Jurkat, Clone E6-1 (cell line): ENCODE results near the gene SIRT7.

ENCODE experiments used
- DNase-seq: peaks from one replicate; pipeline ENCODE4 v3.0.0-alpha.2; 2011; ENCODE audit warnings: low read depth, low spot score
- H3K4me3 ChIP-seq: 2 replicates; pipeline ENCODE4 v1.5.1; 2011; ENCODE audit warnings: mild to moderate bottlenecking, low read length, control low read depth, moderate library complexity

The SIRT7 gene

DNA sequence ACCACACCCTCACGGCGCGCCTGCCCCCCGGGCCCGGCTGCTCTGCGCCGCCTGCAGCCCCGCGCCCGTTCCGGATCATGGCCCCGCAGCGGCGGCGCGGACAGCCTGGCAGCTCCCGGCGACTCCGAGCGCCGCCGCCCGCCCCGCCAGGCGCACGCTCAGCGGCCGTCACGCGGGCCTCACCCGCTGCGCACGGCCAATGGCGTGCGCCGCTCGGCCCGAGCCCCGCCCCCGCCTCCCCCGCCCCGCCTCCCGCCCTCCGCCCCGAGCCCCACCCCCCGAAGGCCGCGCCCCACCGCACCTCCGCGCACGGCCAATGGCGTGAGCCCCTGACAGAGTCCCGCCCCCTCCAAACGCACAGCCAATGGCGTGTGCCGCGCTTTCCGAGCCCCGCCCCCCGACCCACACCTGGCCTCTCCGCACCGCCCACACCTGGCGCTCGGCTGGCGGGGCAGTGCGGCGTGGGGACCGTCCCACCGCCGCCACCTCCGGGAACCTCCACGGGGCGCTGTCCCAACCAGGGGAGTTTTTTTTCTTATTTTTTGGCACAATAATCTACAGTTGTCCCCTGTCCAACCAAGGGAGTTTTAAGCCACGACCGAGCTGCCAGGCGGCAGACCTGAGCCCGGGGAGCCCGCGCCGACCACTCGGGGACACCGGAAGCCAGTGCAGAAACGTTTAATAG is 6.6 kb downstream of the SIRT7 start, which contains the start of gene PCYT2:
TSS of gene PCYT2 (minus strand) at position 123 of the 685 bp plus-strand sequence. CDS start at position 79, 44 bp downstream.
- peak; percentile 76 for DNase-seq
- peak within 1 kb of the TSS; percentile 71 for H3K4me3 ChIP-seq

DNA sequence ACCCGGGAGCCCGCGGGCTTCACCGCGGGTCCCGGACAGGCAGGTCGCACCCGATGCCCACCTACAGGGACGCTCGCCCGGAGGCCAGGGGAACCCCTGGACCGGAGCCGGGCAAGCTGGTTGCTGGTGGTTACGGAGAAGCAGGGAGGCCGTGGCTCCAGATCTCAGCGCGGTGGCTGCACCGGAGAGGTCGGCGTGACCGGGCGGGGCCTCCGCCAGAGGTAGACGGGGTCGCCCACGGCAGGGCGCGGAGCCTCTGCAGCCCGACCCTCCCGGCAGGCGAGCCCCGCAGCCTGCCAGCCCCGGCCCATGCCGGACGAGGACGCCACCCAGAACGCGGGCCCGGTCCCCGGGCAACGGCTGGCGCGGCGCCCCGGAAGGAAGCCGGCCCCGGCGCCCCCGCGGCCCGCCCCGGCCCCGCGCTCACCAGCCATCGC is 7.1 kb downstream of the SIRT7 start:
- no peak for DNase-seq
- peak overlapping the region; percentile 71 for H3K4me3 ChIP-seq

DNA sequence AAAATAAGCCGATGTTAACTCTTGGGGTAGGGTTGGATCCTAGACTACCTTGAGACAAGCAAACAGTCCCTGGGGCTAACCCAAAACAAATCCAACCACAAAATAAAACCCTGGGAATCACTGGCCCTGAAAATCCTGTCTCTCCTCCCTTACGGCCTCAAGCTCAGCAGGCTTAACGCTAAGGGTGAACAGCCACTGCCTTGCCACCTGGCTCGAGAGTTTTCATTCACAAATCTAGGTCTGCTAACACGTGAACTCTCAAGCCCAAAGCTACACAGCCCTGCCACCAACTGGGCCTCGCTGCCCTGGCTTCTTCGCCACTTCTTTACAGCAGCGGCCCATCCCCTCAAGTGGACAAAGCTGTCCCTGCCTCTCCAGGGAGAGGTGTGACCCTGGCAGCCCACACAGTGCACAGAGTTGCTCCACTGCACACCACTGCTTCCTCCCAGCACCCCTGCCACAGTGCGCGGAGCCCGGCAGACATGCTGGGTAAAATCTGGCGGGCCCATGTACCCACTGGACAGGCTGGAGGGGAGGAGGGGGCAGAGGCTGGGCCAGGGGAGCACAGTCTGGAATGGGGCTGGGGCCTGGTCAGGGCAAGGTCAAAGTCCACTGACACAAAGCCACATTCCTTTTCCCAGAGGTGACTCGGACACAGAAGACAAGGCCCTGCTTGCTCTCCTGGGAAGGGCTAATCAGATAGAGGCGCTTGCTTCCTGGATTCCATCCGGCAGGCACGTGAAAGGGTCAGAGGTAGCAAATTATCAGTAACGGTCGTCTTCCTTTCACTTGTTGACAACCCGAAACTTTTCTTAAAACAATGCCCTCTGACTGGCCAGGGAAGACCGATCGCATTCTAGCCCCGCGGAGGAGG is 7.8 kb downstream of the SIRT7 start:
- no peak for DNase-seq

DNA sequence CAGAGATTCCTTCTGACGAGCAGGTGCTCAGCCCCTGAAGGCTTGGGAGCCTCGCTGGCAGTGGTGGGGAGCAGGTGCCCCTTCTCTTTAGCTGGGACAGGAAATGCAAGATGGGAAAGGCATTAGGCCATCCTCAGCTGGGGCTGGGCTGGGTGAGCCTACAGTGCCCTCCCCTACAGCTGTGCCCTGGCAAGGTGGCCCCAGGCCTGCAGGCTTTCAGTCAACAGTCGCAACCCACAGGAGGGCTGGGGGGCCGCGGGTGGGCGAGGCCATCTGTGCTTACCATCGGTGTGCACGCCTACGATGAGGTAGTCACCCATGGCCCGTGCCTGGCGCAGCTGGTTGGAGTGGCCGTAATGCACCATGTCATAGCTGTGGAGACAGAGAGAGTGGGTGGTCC is 8.7 kb downstream of the SIRT7 start:
- H3K4me3 ChIP-seq = no peak overlapping the region
- DNase-seq = no peak

More for the DNA sequence above, 7.8 kb downstream of the SIRT7 start:
- peak overlapping the region; percentile 71 for H3K4me3 ChIP-seq

DNA sequence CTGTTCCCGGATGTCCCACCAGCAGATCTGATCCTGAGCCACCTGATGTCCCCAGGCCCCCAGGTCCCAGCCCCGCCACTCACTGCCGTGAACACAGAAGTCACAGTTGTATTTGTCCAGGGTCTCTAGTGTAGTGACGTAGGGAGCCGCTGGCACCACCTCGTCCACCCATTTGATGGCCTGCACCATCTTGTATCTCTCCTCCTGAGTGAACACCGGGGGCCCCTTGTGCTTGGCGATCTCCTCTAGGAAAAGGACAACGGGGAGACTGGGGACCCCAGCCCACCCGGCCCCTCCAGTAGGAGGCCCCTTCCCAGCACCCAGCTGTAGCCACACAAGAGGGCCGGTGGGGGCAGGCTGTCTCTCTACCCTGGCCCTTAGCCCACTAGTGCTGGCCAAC is 9.2 kb downstream of the SIRT7 start:
- DNase-seq = no peak
- no peak overlapping the region for H3K4me3 ChIP-seq

DNA sequence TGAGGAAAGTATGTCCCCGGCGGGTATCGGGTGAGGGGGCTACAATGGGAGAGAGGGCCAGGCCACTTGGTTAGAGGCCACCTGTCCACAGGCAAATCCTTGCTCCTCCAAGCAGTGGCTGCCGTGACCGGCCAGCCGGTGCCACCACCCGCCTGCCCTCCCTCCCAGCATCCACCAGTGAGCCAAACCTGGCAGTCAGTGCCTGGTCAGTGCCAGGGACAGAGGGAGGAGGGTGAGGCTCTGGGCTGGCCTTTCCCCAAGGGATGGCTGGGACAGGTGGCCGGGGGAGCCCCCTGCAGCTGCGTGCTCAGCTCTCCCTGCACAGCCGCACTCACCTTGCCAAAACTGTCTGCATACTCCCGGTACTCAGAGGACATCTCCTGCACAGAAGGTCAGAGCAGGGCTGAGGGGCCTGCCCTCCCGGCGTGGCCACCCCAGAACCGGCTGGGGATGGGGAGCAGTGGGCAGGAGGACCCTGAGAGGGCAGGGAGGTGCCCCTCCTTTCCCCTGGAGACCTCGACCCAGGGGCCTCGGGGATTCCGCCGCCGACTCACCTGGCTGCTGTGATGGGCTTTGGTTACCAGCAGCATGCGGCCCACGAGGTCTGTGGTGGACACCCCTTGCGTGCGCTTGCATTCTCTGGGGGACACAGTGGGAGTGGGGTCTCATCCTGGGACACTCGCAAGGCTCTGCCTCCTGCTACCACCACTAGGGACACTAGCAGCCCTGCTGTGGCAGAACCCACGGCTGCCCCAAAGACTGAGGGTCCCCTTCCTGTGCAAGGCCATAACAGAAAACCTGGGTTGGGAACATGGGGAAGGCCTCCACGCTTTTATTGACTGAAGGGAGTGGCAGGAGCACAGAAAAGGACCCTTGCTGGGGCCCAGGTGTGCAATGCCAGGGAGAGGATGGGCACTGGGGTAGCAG is 10.5 kb downstream of the SIRT7 start:
- no peak for DNase-seq

DNA sequence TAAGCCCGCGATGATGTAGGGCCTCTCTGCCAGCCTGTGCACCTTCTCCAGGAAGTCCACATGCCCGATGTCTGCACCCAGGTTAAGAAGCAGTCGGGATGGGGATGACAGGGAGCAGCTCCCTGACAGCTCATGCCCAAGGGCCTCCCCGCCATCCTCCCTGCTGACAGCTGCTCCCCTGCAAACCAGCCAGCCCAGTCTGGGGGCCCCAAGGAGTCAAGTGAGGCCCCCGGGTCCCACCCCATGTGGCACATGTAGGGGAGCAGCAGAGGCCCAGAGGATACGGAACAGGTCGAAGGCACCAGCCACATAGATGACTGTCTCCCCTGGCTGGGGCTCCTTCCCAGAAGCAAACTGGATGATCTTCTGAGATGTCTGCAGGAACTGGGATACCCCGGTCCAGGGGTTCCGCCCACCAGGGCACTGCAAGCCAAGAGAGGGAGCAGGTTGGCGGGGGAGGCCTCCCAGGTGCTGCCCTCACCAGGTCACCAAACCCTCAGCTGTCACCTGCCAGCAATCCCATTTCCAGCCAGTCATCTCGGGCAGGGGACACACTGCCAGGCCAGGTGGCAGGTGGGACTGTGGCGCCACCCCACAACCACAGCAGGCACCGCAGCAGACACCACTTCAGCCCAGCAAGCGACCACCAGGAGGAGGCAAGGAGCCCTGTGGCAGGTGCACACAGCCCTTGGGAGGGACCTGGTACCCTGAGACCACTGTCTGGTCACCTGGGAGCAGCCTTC is 11.3 kb downstream of the SIRT7 start:
- H3K4me3 ChIP-seq = no peak overlapping the region
- no peak for DNase-seq

More for the DNA sequence above, 10.5 kb downstream of the SIRT7 start:
- no peak overlapping the region for H3K4me3 ChIP-seq

DNA sequence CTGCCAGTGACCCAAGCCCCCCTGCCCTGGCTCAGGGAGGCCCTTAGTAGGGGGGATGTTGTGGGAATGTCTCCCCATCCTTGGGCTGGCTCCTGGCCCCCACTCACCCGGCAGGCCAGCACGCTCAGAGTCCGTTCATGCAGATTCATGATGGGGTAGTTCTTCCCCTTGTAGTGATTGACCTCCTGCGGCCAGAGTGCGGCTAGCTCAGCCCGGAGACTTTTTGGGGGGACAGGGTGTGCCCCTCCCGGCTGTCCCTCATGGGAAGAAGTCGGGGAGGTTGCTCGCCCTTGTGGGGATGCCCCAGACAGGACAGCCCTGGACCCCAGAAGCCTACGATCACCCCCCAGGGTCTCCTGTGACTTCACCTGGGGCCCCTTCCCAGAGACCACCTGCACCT is 12.0 kb downstream of the SIRT7 start:
- DNase-seq = no peak
- H3K4me3 ChIP-seq = no peak overlapping the region

DNA sequence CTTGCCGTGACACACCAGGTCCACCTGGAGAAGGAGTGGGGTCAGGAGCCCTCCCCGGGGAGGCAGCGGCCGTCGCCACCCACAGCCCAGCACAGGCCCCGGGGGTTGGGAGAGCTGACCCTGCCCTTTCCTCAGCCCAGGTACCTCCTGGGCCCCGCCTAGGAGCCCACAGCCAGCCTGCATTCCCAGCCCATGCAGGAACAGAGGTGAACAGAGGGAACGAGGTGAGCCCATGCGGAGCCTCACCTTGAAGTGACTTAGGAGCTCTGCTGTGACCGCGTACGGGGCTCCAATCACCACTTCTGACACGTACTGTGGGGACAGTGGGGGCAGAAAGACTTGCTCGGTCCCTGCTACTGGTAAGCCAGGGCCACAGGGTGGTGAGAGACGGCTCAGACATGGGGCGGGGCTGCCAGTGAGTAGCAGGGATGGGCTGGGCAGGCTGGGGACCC is 12.5 kb downstream of the SIRT7 start:
- no peak overlapping the region for H3K4me3 ChIP-seq
- DNase-seq = no peak

DNA sequence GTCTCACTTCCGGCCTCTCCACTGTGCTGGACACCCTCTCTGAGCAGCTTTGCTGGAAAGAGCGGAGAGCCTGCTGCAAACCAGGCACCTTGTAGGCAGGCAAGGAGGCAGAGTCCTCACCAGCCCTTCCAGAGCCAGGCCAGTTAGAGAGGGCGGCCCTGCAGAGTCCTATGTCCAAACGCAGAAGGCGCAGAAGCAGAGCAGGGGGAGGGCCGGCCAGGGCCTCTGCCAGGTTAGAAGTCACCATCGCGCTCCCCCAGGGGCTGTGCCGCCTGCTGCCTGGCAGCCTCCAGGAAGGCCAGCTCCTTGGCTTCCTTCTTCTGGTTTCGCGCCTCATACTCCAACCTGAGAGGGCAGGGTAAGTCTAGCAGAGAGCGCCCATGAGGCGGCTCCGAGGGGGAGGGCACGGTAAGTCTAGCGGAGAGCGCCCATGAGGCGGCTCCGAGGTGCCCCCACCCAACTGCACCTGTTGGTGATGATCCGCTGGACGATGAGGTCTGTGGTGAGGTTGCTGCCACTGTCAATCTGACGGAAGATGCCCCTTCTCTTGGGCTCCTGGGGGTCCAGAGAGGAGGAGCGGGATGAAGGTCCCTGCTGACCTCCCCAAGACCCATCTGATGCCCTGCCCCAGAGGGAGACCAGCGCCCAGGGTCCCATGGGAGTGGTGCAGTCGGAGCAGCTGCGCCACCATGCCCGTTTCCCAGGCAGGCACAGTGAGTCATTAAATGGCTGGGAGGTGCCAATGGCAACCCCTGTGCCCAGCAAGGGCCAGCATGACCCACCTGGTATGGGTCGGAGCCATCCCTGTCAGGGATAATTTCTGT is 13.2 kb downstream of the SIRT7 start:
- DNase-seq = no peak
- H3K4me3 ChIP-seq = no peak overlapping the region

DNA sequence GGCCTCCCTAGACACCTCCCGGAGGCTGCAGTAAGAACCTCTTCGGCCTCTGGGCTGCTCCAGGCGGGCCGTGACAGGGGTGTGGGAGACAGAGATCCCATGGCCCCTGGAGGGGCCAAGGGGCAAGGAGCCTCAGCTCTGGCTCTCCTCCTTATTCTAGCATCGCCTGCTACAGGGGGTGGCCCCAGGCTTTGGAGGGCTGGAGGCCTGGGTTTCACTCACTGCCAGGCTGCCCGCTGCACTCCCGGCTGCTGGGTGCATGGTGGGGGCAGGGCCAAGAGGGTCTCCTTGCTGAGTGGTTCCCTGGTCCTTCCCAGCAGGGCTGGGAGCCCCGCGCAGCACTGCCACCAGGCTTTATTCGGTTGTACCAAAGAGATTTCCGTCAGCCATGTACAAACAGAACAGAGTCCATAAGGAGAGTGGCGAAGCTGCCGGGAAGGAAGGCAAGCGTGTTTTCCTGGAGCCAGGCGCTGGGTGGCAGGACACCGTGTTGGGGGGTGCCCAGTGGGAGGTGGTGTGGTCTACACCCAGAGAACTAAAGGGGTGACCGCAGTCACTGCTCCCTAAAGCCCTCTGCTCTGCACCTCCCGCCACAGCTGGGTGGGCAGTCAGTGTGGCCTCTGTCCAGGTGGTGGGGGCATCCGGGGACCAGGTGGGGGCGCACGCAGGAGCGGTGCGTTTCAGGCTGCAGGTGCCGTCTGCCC is 13.9 kb downstream of the SIRT7 start:
- no peak for DNase-seq
- no peak overlapping the region for H3K4me3 ChIP-seq

DNA sequence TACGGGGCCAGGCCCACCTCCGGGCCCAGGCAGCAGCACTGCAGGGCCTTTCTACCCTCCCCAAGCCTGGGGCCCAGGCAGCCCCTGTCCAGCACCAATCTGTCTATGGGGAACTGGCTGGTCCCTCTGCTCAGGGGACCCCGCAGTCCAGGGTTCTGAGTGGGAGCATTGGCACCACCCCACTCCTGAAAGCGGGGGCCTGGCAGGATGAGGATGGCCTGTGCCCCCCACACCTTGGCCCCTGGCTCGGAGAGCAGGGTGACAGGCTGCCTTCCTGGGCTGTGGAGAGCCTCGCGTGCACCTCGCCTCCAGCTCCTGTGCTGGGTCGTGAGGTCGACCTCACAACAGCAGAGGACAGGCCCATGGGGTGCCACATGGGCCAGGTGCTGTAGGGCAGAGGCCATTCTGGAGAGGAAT is 14.6 kb downstream of the SIRT7 start:
- DNase-seq = no peak
- no peak overlapping the region for H3K4me3 ChIP-seq

DNA sequence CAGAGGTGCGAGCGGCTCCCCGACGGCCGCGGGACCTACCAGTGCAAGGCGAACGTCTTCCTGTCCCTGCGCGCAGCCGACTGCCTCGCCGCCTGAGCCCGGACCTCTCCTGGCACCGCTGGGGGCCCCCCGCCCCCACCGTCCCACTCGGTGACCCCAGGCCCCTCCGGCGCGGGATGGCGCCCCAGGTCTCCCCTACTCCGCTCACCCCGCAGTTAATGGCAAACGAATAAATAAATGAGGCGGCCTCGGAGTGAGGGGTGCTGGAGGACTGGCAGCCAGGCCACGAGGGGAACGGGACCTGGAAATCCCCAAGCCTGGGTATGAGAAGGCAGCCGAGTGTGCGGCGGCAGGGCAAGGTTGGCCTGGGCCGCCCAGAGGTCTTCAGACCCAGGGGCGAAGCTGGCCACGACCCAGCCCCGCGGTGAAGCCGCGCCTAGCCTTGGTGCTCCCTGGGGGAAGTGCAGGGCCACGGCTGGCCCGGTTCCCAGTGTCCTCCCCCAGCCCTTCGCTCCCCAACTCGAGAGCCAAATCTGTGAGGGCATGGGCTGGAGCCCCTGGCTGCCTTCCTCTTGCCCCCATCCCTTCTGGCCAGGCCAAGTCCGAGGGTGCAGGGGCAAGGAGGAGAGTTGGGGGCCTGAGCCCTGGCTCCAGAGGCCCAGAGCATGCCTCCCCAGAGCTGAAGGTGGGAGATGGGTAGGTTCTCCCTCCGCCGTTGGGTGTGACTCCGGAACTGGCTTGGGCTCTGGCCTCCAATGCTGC is 15.1 kb downstream of the SIRT7 start:
- no peak for DNase-seq
- H3K4me3 ChIP-seq = no peak overlapping the region

DNA sequence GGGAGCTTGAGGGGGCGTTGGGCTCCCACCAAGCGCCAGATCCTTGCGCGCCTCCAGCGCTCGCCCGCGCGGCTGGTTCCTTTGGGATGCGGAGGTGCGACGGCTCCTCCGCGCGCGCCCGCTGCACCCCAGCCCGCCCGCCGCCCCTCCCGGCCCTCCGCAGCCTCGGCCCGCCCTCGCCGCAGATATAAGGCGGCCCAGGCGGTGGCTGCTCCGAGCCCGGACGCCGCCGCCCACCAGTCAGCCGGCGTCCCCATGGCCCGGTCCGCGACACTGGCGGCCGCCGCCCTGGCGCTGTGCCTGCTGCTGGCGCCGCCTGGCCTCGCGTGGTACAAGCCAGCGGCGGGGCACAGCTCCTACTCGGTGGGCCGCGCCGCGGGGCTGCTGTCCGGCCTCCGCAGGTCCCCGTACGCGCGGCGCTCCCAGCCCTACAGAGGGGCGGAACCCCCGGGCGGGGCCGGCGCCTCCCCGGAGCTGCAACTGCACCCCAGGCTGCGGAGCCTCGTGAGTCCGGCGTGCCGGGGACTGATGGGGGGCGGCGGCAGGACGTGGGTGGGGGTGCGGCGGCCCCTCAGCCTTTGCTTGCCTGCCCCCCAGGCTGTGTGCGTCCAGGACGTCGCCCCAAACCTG is 15.8 kb downstream of the SIRT7 start, which contains the start of gene NPB:
TSS of gene NPB (plus strand) at position 216 of the 630 bp plus-strand sequence. CDS start at position 256, 40 bp downstream.
- H3K4me3 ChIP-seq = no peak within 1 kb of the TSS
- no peak for DNase-seq

DNA sequence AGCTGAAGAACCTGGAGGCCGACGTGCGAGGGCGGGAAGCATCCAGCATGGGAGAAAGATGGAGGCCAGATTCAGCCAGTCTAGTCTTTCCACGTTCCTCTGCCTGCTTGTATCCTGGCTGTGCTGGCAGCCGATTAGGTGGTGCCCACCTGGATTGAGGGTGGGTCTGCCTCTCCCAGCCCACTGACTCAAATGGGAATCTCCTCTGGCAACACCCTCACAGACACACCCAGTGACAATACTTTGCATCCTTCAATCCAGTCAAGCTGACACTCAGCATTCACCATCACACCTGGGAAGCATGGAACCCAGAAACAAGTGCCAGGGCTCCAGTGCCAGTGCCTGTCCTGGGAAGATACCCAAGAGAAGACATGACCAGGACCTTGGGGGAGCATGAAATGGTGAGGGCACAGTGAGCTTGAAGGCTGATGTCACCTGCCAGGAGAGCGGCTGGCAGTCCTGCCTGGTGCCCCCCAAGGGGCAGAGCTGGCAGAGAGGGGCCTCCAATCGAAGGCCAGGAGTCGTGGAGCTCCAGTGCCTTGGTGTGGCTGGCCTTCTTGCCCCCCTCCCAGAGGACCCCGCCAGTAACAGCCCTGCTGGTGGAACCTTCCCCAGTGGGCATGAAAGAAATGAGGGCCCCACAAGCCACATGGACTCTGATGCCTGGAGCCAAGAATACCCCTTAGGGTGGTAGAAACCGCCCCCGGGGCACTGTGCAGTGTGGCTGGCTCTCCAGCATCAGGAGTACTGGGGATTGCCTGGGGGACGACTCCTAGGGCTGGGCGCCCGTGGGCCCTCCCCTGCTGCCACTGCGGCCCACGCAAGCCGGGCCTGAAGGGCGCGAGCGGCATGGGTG is 16.6 kb downstream of the SIRT7 start:
- H3K4me3 ChIP-seq = no peak overlapping the region
- no peak for DNase-seq
